IPS-NIHi11 (cell line): ENCODE results near the gene CNTNAP2.
"Not testable (repeated sequence)": the region's sequence is repeated elsewhere in the genome, so short reads cannot be mapped to it uniquely, and the experiment has no call there.

Source experiments
- DNase-seq: peaks from one replicate; pipeline ENCODE4 v3.0.0; 2012; ENCODE audit warnings: mixed read lengths, low spot score

Gene CNTNAP2

GRCh38 chr7:148318102-148318811 is 2201.7 kb downstream of the CNTNAP2 start:
- no peak for DNase-seq

- no peak for DNase-seq
Observed at GRCh38 chr7:148318838-148319237, 2202.2 kb downstream of the CNTNAP2 start.

- no peak for DNase-seq
Observed at GRCh38 chr7:148319316-148319808, 2202.8 kb downstream of the CNTNAP2 start.

GRCh38 chr7:148325208-148325607 is 2208.6 kb downstream of the CNTNAP2 start:
- DNase-seq, result no peak

DNA sequence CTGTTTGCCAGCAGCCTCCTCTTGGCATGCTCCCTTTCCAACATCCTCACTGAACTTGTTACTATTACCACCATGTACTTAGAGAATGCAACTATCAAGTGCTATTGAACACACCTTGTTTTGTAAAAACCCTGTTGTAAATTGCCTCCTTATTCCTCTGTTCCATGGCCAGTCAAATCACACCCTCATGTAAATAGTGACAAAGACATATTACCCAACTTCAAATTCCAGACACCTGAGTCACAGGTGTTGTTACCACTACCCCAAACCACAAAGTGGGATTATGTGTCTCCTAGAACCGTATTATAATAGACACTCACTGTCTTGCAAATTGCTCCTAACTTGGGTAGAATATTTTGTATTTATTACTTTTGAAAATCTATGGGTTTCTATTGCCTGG is 2210.8 kb downstream of the CNTNAP2 start:
- no peak for DNase-seq

DNA sequence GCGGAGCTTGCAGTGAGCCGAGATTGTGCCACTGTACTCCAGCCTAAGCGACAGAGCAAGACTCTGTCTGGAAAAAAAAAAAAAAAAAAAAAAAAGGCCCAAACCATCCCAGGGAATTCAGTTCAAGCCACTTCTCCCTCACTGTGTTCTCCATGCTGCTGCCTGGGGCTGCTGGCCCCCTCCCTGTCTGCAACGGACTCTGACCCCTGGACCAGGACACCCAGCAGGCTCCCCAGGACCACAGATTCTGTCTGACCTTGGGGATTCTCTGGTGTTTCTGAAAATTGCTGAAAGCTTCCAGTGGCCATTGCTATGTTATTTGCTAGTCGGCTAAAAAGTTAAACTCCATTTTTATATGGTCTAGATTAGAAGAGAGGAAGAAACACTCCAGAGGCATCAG is 2212.3 kb downstream of the CNTNAP2 start:
- no peak for DNase-seq

DNA sequence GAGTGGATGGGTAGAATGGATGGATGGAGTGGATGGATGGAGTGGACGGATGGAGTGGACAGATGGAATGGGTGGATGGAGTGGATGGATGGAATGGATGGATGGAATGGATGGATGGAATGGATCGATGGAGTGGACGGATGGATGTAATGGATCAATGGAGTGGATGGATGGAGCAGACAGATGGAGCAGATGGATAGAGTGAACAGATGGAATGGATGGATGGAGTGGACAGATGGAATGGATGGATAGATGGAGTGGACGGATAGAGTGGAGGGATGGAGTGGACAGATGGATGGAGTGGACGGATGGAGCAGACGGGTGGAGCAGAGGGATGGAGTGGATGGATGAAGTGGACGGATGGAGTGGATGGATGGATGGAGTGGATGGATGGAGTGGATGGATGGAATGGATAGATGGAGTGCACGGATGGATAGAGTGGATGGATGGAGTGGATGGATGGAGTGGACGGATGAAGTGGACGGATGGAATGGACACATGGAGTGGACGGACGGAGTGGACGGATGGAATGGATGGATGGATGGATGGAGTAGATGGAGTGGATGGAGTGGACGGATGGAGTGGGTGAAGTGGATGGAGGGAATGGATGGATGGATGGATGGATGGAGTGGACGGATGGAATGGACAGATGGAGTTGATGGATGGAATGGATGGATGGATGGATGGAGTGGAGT is 2213.7 kb downstream of the CNTNAP2 start:
- no peak for DNase-seq

- DNase-seq, result no peak
Observed at GRCh38 chr7:148330822-148331221, 2214.2 kb downstream of the CNTNAP2 start.

DNA sequence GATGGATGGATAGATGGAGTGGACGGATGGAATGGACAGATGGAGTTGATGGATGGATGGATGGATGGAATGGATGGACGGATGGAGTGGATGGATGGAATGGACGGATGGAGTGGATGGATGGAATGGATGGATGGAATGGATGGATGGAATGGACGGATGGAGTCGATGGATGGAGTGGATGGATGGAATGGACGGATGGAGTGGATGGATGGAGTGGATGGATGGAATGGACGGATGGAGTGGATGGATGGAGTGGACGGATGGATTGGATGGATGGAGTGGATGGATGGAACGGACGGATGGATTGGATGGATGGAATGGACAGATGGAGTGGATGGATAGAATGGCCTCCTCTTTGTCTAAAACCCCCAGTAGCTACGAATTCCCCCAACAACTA is 2214.9 kb downstream of the CNTNAP2 start:
- DNase-seq, result not testable (repeated sequence)

DNA sequence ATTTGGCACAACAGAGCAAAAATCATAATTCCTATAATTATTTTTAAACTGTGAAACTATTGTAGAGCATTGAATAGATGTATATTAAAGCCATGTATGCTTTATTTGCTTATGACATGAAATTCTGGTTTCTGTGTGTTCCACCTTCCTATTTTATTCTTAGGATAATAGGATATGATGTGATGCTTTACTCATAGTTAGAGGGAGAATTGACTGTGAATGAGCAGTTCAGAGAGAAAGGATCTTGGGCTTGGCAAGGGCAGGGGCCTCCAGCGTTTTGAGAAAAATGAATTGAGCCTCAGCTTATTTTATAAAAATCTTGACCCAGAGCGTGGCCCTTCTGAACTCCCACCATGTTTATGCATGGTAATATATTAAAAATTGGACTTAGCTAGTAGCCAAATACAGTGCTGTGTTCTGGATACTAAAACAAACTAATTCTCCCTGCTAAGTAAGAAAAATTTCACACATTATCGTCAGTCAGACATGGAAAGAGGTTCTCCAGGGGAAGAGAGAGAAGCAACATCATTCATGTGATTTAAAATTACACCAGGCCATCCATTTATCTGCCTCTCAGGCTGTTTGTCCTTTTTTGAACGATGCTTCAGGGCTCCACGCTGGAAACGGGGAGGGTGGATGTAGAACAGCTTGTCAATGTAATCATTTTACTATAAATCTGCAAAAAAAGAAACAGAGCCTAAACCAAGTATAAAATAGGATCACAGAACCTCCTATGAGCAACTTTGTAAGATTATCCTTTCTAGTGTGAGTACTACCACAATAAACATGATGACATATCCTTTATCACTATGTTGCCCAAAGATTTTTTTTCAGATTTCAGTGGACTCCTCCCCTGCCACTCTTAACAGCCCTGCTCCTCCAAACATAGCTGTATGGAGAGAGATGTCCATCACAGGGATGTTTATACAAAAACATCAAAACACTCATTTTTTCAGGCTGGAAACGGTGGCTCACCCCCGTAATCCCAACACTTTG is 2215.9 kb downstream of the CNTNAP2 start:
- no peak for DNase-seq

DNA sequence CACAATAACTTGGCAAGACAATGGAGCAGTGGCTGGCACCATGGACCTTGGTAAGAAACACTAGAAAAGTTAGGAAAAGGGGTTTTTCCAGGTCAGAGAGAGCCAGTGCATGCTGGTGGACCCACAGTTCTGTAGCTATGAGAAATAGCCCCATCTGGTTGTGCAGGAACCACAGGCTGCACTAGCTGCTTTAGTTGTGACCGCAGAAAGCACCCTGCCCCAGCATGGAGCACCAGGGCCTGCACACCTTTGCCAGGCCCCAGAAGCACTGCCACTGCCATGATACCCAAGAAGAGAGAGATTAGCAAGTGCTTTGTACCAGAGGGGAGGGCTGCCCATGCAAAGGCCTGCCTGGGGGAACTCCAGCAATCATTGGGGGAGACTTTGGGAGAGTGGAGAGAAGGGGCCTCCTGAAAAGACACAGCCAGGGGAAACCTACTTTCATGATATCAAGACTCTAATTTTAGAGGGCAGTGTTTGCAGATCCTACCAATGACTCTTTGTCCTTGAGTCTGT is 2217.9 kb downstream of the CNTNAP2 start:
- DNase-seq, result no peak

GRCh38 chr7:148334959-148335577 is 2218.5 kb downstream of the CNTNAP2 start:
- DNase-seq, result peak; percentile 66

DNA sequence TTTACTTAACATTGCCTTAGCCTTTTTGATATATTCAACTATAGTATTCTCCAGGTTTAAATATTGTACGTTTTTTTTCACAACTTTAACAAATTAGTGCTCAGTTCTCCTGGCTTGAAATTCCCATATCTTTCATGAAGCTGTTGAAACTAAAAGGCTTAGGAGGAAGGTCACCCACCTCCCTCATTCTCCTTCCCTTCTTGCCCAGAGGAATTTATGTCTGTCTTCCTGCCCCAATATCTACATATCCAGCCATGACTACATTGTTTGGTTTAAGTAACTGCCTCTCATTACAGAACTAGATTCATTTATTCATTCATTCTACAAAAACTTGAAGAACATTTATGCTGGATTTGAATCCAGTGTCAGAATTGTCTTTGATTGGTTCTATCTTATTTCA is 2219.2 kb downstream of the CNTNAP2 start:
- DNase-seq, result no peak

DNA sequence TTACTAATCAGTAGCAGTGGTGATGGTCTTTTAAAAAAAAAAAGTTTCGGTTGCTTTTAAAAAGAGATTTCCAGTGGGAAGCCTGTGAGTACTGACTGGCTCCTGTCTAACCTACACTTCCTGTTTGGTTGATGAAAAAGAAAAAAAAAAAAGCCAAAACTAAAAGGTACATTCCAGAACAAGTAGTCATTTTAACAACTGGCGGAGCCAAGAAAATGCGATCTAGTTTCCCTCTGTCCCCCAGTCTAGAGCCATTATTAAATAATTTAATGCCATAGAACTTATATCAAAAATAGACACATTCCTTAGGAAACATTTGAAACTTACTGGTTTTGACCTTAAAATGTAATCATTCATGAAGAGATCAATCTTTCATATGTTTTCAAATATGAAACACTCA is 2219.8 kb downstream of the CNTNAP2 start:
- DNase-seq, result no peak

GRCh38 chr7:148337246-148337965 is 2220.8 kb downstream of the CNTNAP2 start:
- DNase-seq, result no peak

DNA sequence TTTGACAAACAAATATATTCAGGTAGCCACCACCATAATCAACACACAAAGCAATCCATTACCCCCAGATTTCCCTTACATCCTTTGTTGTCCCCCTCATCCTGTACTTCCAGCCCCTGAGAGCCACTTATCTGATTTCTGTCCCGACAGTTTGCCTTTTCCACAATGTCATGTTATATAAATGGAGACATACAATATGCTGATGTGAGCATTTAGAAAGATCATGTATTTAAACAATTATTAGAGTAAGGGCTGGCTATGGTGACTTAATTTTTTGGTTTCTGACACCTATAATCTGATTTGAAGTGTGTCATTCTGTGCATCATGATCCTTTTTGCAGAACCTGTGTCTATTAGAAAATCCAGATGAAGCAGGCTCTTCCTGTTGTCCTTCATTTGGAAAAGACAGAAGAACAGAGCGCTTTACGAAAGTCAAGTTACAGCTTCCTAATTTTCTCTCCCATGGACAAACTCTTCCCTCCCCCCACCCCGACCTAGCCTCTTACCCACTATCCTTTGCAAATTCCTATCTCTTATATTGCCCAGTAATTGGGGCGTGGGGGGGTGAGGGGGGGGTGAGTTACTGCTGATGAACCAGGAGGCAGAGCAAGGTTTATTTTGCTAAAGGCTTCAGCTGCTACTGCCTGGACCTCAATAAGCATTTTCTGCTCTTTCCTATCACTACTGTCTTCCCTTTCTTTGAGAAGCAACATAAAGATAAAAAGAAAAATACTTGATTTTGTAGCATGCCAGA is 2221.6 kb downstream of the CNTNAP2 start:
- no peak for DNase-seq

DNA sequence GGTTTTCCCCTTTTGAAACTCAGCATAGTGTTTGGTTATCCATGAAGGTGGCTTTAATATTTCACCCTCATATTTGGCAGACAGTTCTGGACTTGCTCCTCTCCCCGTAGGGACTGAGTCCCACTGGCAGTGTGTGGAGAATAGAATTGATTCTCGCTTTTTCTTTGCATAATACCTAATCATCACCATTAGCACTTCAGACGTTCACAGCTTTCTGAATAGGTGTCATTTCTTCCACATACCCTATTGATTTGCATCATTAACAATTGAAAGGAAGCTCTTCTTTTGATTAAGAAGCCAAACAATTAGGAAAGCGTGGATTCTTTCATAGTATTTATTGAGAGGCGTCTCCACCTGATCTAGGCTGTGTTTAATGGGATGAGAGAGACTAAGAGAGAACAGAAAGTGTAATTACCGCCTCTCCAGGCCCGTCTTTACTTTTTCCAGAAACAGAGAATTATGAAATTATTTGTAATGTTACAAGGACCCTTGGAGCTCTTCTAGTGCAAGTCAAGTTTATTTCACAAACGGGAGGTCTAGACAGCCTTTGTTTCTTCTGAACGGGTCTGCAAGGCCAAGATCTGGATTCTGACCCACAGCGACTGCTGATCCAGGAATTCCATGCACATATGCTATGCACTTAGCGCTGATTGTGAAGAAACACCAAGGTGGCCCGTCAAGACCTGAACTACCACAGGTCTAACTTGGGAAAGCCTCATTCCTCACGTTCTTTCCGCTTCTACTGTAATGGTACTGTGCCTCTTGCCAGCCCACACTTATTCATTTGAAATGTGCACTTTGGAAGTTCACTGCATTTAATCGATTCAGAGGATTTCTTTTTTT is 2224.1 kb downstream of the CNTNAP2 start:
- DNase-seq, result no peak

DNA sequence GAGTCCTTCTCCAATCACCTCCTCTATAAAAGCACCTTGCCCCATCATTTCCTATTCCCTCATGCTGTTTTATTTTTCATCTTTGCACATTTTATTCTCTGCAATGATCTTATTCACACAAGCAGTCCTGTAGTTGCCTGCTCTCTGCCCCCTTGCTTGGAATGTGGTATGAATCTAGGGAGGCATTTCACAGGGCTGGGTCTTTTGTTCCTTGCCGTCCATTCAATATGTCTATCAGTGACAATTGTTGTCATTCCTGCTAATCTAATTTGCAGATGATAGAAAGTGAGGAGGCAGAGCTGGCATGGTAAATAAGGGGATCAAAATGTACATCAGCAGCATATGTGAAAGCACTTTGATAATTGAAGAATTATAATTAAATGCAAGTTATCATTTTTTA is 2227.8 kb downstream of the CNTNAP2 start:
- no peak for DNase-seq

DNA sequence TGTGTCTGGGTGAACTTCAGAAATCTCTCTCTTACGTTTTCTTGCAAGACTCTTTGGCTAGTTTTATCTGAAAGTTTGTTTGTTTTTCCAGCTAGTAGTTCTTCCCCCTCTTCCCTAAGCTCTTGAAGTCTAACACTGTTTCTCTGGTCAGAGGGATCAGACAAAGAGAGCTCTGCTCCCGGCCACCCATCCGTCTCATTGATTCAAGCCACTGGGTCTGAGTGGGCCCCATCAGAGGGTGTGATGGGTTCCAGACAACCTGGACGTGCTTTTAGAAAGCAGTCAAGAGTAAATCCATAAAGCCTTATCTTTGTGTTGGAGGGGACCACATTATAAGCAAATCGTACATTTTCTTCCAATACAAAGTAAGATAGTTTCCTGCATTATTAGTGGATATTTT is 2231.4 kb downstream of the CNTNAP2 start:
- DNase-seq, result no peak
